Measurements from ENCODE around the gene EBF3. TPM values are rescaled to one million over a fixed set of nuclear protein-coding genes. Genes with fewer than 3 reads are reported as not detected.

The EBF3 gene
- polyA plus RNA-seq, 2 donors: 0.57 to 0.58 TPM

DNA sequence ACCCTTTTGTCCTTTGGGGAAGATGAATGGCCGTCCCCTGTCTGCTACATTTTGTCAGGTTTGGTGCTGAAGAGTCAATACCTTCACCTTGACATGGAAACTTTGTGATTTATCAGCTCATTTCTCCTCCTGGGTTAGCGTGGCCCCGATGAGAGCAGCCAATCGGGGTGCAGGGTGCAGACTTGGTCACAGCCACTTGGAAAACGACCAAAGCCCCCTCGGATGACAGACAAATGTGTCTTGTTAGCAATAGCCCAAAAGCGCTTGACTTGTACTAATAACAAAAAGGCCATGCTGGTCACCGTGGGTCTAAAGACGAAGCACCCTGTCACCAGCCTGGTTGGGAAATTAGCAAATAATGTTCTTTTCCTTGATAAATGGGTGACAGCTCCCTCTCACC, 103.7 kb downstream of the EBF3 start:
- WGBS, 2 donors: 72 to 76% methylated on average over 9 of the region's 9 CpGs
- no peaks in the 10 kb centered on the region for H3K36me3 ChIP-seq (ENCODE audit: control insufficient read depth in 2 of 2, insufficient read depth in 2 of 2, low read length in 1 of 2)
- H3K27ac ChIP-seq (ENCODE audit: low read depth in 2 of 2, low read length in 1 of 2): no peak overlapping the region
- H3K4me1 ChIP-seq (ENCODE audit: control insufficient read depth in 2 of 2, insufficient read depth in 2 of 2, low read length in 1 of 2): peaks cover 0 to 2% of the 10 kb centered on the region in 2 donors
- H3K9me3 ChIP-seq (ENCODE audit: control insufficient read depth in 2 of 2, insufficient read depth in 1 of 2, low read depth in 1 of 2, low read length in 1 of 2): peaks cover 2 to 9% of the 10 kb centered on the region in 2 donors
- H3K27me3 ChIP-seq (ENCODE audit: control insufficient read depth in 1 of 2, insufficient read depth in 2 of 2, low read length in 2 of 2): no peaks in the 10 kb centered on the region
- H3K4me3 ChIP-seq (ENCODE audit: low read depth in 1 of 2, low read length in 2 of 2): no peak overlapping the region

DNA sequence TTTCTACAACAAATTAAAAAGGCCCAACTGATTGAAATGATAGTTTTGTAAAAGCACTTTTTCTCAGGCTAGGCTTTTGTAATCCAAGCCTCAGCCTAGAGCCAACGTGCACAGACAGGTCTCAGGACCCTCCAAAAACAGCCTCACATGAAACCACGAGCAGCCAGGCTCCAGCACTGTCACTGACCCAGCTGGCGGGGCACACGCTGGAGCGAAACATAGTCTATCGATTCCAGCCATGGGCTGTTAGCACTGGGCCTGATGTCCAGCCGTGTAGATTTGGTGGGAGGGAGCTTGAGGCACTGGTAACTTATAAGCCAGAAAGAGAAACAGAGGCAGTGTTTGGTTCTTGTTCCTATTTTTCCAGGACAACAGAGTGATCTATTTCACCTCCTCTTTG, 104.5 kb downstream of the EBF3 start:
- H3K36me3 ChIP-seq (ENCODE audit: control insufficient read depth in 2 of 2, insufficient read depth in 2 of 2, low read length in 1 of 2): no peaks in the 10 kb centered on the region
- no peak overlapping the region for H3K4me3 ChIP-seq (ENCODE audit: low read depth in 1 of 2, low read length in 2 of 2)
- 83% methylated on average over 7 of the region's 7 CpGs for WGBS, 2 donors
- peaks cover 0 to 2% of the 10 kb centered on the region in 2 donors for H3K4me1 ChIP-seq (ENCODE audit: control insufficient read depth in 2 of 2, insufficient read depth in 2 of 2, low read length in 1 of 2)
- H3K9me3 ChIP-seq (ENCODE audit: control insufficient read depth in 2 of 2, insufficient read depth in 1 of 2, low read depth in 1 of 2, low read length in 1 of 2): peaks cover 2 to 9% of the 10 kb centered on the region in 2 donors
- no peaks in the 10 kb centered on the region for H3K27me3 ChIP-seq (ENCODE audit: control insufficient read depth in 1 of 2, insufficient read depth in 2 of 2, low read length in 2 of 2)
- no peak overlapping the region for H3K27ac ChIP-seq (ENCODE audit: low read depth in 2 of 2, low read length in 1 of 2)

DNA sequence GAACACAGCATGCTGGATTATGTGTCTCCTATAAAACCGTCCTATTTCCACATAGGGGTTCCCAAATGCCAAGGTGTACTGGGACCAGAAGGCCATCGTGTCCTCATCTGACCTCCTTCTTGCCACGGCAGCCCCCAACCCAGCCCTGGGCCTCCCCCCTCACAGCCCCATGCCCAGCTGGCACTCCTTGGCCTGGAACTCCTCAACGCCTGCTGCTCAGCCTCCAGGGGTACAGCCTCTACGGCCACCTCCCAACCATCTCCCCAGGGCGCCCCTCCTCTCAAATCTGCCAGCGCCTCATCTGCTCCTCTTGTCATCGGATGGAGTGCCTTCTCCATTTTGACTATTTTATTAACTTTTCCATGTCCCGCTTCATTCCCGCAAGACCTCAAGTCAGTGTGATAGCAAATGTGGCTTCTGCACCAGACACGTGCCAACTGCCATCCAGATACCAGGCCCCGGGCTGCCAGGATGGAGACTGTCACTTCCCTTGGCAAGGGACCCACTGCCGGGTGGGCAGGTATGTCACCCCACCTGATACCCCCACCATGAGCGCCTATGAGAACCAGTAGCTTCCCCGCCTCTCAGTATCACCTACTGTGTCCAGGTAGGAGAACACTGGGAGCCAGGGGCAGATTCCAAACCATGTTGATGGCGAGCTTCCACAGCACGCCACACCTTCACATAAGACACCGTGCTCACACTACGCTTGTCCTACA, 106.7 kb downstream of the EBF3 start:
- H3K27me3 ChIP-seq (ENCODE audit: control insufficient read depth in 1 of 2, insufficient read depth in 2 of 2, low read length in 2 of 2): no peaks in the 10 kb centered on the region
- H3K4me3 ChIP-seq (ENCODE audit: low read depth in 1 of 2, low read length in 2 of 2): no peak overlapping the region
- WGBS, 2 donors: 93% methylated on average over 19 of the region's 19 CpGs
- H3K27ac ChIP-seq (ENCODE audit: low read depth in 2 of 2, low read length in 1 of 2): no peak overlapping the region
- no peaks in the 10 kb centered on the region for H3K36me3 ChIP-seq (ENCODE audit: control insufficient read depth in 2 of 2, insufficient read depth in 2 of 2, low read length in 1 of 2)
- no peaks in the 10 kb centered on the region for H3K4me1 ChIP-seq (ENCODE audit: control insufficient read depth in 2 of 2, insufficient read depth in 2 of 2, low read length in 1 of 2)
- H3K9me3 ChIP-seq (ENCODE audit: control insufficient read depth in 2 of 2, insufficient read depth in 1 of 2, low read depth in 1 of 2, low read length in 1 of 2): peaks cover 2 to 9% of the 10 kb centered on the region in 2 donors

GRCh38 chr10:129855836-129856563, 108.1 kb downstream of the EBF3 start:
- H3K4me3 ChIP-seq (ENCODE audit: low read depth in 1 of 2, low read length in 2 of 2): no peak overlapping the region
- no peaks in the 10 kb centered on the region for H3K36me3 ChIP-seq (ENCODE audit: control insufficient read depth in 2 of 2, insufficient read depth in 2 of 2, low read length in 1 of 2)
- H3K27me3 ChIP-seq (ENCODE audit: control insufficient read depth in 1 of 2, insufficient read depth in 2 of 2, low read length in 2 of 2): no peaks in the 10 kb centered on the region
- no peaks in the 10 kb centered on the region for H3K4me1 ChIP-seq (ENCODE audit: control insufficient read depth in 2 of 2, insufficient read depth in 2 of 2, low read length in 1 of 2)
- H3K9me3 ChIP-seq (ENCODE audit: control insufficient read depth in 2 of 2, insufficient read depth in 1 of 2, low read depth in 1 of 2, low read length in 1 of 2): peaks cover 2 to 9% of the 10 kb centered on the region in 2 donors
- H3K27ac ChIP-seq (ENCODE audit: low read depth in 2 of 2, low read length in 1 of 2): no peak overlapping the region
- 75 to 84% methylated on average over 7 of the region's 7 CpGs for WGBS, 2 donors

DNA sequence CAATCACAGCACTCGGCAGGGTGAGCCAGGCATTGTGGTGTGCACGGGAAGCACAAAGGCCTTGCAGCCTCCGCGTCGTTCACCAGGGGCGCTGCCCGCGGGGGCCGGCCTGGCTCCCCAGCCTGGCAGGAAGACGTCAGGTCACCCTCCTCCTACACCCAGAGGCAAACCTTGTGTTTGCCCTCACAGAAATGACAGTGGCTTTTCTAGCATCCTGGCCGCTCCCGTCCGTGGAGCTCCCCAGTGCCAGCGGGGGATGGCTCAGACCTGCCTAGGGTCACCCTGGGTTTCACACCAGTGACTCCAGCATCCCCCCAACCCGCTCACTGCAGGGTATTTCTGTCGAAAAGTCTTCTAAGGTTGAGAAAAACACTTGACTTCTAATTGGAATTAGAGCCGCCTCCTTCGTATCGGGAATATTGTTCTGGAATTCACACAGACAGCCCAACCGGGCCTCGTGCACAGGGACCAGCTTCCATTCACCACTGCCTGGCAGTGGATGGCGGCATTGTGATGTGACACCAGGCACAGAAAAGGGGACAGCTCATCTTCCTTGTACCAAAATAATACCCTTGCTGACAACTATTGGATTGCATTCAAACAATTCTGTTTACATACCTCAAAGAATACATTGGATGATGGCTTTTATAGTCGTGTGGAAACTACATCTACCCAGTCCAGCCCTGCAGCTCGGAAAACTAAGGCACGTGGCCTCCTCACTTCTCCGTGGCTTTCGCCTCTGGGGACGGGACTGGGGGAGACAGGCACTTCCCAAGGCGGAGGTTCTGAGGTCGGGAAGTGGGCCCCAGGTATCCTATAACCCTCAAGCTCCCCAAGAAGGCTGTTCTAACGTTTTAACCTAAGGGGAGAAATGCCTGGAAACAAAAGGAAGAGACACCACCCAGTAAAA, 109.0 kb downstream of the EBF3 start:
- Histone ChIP-seq H3K4me3 (ENCODE audit: low read depth in 1 of 2, low read length in 2 of 2) (no peak overlapping the region), H3K9me3 (ENCODE audit: control insufficient read depth in 2 of 2, insufficient read depth in 1 of 2, low read depth in 1 of 2, low read length in 1 of 2) (peaks cover 2 to 9% of the 10 kb centered on the region in 2 donors), H3K4me1 (ENCODE audit: control insufficient read depth in 2 of 2, insufficient read depth in 2 of 2, low read length in 1 of 2) (no peaks in the 10 kb centered on the region), H3K27ac (ENCODE audit: low read depth in 2 of 2, low read length in 1 of 2) (no peak overlapping the region), H3K27me3 (ENCODE audit: control insufficient read depth in 1 of 2, insufficient read depth in 2 of 2, low read length in 2 of 2) (no peaks in the 10 kb centered on the region), H3K36me3 (ENCODE audit: control insufficient read depth in 2 of 2, insufficient read depth in 2 of 2, low read length in 1 of 2) (no peaks in the 10 kb centered on the region)
- 80% methylated on average over 31 of the region's 31 CpGs for WGBS, 2 donors

- Histone ChIP-seq H3K4me1 (ENCODE audit: control insufficient read depth in 2 of 2, insufficient read depth in 2 of 2, low read length in 1 of 2) (no peaks in the 10 kb centered on the region), H3K36me3 (ENCODE audit: control insufficient read depth in 2 of 2, insufficient read depth in 2 of 2, low read length in 1 of 2) (no peaks in the 10 kb centered on the region), H3K27me3 (ENCODE audit: control insufficient read depth in 1 of 2, insufficient read depth in 2 of 2, low read length in 2 of 2) (no peaks in the 10 kb centered on the region), H3K27ac (ENCODE audit: low read depth in 2 of 2, low read length in 1 of 2) (no peak overlapping the region), H3K9me3 (ENCODE audit: control insufficient read depth in 2 of 2, insufficient read depth in 1 of 2, low read depth in 1 of 2, low read length in 1 of 2) (peaks cover 2 to 9% of the 10 kb centered on the region in 2 donors), H3K4me3 (ENCODE audit: low read depth in 1 of 2, low read length in 2 of 2) (no peak overlapping the region)
- WGBS, 2 donors: 67 to 82% methylated on average over 10 of the region's 10 CpGs
Observed at GRCh38 chr10:129854158-129854557, 109.9 kb downstream of the EBF3 start.

GRCh38 chr10:129853562-129853903, 110.5 kb downstream of the EBF3 start:
- H3K9me3 ChIP-seq (ENCODE audit: control insufficient read depth in 2 of 2, insufficient read depth in 1 of 2, low read depth in 1 of 2, low read length in 1 of 2): peaks cover 2 to 9% of the 10 kb centered on the region in 2 donors
- no peaks in the 10 kb centered on the region for H3K36me3 ChIP-seq (ENCODE audit: control insufficient read depth in 2 of 2, insufficient read depth in 2 of 2, low read length in 1 of 2)
- H3K27me3 ChIP-seq (ENCODE audit: control insufficient read depth in 1 of 2, insufficient read depth in 2 of 2, low read length in 2 of 2): no peaks in the 10 kb centered on the region
- WGBS, 2 donors: 28 to 29% methylated on average over 2 of the region's 2 CpGs
- H3K4me1 ChIP-seq (ENCODE audit: control insufficient read depth in 2 of 2, insufficient read depth in 2 of 2, low read length in 1 of 2): no peaks in the 10 kb centered on the region
- no peak overlapping the region for H3K27ac ChIP-seq (ENCODE audit: low read depth in 2 of 2, low read length in 1 of 2)
- no peak overlapping the region for H3K4me3 ChIP-seq (ENCODE audit: low read depth in 1 of 2, low read length in 2 of 2)

DNA sequence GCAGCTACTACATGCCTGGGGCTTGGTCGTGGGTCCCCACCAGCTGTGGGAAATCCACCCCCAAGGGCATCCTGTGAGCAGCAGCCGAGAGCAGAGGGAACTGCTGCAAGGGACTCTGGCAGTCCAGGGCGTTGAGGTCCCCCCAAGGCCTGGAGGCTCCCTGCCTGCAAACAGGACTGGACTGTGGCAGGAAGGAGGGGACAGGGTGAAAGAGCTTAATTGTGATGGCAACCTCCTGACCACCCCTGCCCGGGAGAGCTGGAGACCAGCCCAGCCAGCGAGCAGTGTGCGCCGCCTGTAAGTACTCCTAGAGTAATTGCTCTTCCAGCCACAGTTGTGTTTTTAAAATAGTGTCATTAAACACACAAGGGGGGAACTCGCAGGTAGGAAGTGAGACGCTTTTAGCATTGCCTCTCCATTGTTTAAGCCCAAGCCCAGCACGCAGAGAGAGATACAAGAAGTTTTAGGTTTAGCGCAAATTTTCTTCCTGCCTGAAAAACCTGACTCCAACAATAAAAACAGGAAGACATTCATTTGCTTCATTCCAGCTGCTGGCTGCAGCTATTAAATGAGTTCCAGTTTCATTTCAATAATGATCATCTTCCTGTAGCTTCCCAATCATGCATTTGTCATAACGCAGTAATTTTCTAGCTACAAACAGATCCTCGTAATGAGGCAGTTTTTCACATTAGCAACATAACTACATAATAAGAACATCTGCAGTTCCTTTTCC, 111.1 kb downstream of the EBF3 start:
- 37 to 44% methylated on average over 13 of the region's 13 CpGs for WGBS, 2 donors
- Histone ChIP-seq H3K27me3 (ENCODE audit: control insufficient read depth in 1 of 2, insufficient read depth in 2 of 2, low read length in 2 of 2) (no peaks in the 10 kb centered on the region), H3K36me3 (ENCODE audit: control insufficient read depth in 2 of 2, insufficient read depth in 2 of 2, low read length in 1 of 2) (no peaks in the 10 kb centered on the region), H3K9me3 (ENCODE audit: control insufficient read depth in 2 of 2, insufficient read depth in 1 of 2, low read depth in 1 of 2, low read length in 1 of 2) (peaks cover 2 to 9% of the 10 kb centered on the region in 2 donors), H3K4me1 (ENCODE audit: control insufficient read depth in 2 of 2, insufficient read depth in 2 of 2, low read length in 1 of 2) (no peaks in the 10 kb centered on the region), H3K4me3 (ENCODE audit: low read depth in 1 of 2, low read length in 2 of 2) (no peak overlapping the region), H3K27ac (ENCODE audit: low read depth in 2 of 2, low read length in 1 of 2) (no peak overlapping the region)
